Esophagus muscularis mucosa (tissue), 4 donors: ENCODE data around the gene CYP8B1. TPM values are rescaled to one million over a fixed set of nuclear protein-coding genes. Genes with fewer than 3 reads are reported as not detected.

ENCODE experiments used
- DNase-seq: peaks from one replicate; pipeline ENCODE4 v3.0.0-alpha.2; 2017; ENCODE audit errors: extremely low spot score
- H3K27ac ChIP-seq, 4 donors: fragments of 200-600 bp; sonication (generic); replicated peaks in 1 of 4; 1 replicate in 3 of 4; 2 replicates in 1 of 4; pipeline ENCODE4 v1.5.1; 2016 to 2019; ENCODE audit warnings: mild to moderate bottlenecking in 1 of 4
- H3K27me3 ChIP-seq, 4 donors: fragments of 200-600 bp; sonication (generic); one replicate each; pipeline versions ENCODE4 v1.5.1 to v1.6.0; 2016 to 2019
- H3K36me3 ChIP-seq, 4 donors: fragments of 200-600 bp; sonication (generic); one replicate each; pipeline ENCODE4 v1.5.1; 2016 to 2019
- H3K4me1 ChIP-seq, 4 donors: fragments of 200-600 bp; sonication (generic); one replicate each; pipeline ENCODE4 v1.5.1; 2016 to 2019
- H3K4me3 ChIP-seq, 4 donors: fragments of 200-600 bp; sonication (generic); 1 replicate in 2 of 4; 2 replicates in 2 of 4; pipeline ENCODE4 v1.5.1; 2016 to 2019; ENCODE audit warnings: mild to moderate bottlenecking in 4 of 4, moderate library complexity in 1 of 4
- H3K9me3 ChIP-seq, 4 donors: fragments of 200-600 bp; sonication (generic); 1 replicate in 3 of 4; 2 replicates in 1 of 4; pipeline ENCODE4 v1.5.1; 2016 to 2019
- EP300 ChIP-seq: sonication (generic); formaldehyde crosslinking; IDR thresholded peaks from one replicate; pipeline ENCODE4 v1.6.1; 2017; ENCODE audit warnings: antibody characterized with exemption
- POLR2A ChIP-seq: fragments of 450-650 bp; IDR thresholded peaks from one replicate; pipeline ENCODE4 v1.6.1; 2017; ENCODE audit warnings: antibody characterized with exemption, moderate library complexity, mild to moderate bottlenecking, low read depth
- POLR2AphosphoS5 ChIP-seq, 2 donors: sonication (generic); formaldehyde crosslinking; IDR thresholded peaks; one replicate each; pipeline ENCODE4 v1.6.1; 2017; ENCODE audit warnings: antibody characterized with exemption in 2 of 2
- WGBS: methylation state at CpG from one replicate; pipeline ENCODE4 v1.1.5; 2018; 5-methylcytosine and 5-hydroxymethylcytosine counted together
- intact Hi-C: fragments of 100-400 bp; cut with DNase I; formaldehyde crosslinking; loops from one replicate; pipeline ENCODE4 v1.15.1; 2023
- total RNA-seq, 4 donors: library from RNA; depleted of rRNA; stranded (reverse); fragments of >200 nt; gene quantifications; one replicate each; pipeline versions ENCODE4 v1.1.0 to v1.2.1, GENCODE V29; 2016
- TF ChIP-seq, protein P1 (sequence below), 3 experiments: fragments of 200-600 bp in 2 of 3; fragments of 450-650 bp in 1 of 3; sonication (generic) in 2 of 3; IDR thresholded peaks; one replicate each; pipeline ENCODE4 v1.5.1; 2017 to 2019; ENCODE audit warnings: antibody characterized with exemption in 3 of 3, mild to moderate bottlenecking in 2 of 3, moderate library complexity in 1 of 3

The CYP8B1 gene
- total RNA-seq, 4 donors from 2014 or later, result not detected

DNA sequence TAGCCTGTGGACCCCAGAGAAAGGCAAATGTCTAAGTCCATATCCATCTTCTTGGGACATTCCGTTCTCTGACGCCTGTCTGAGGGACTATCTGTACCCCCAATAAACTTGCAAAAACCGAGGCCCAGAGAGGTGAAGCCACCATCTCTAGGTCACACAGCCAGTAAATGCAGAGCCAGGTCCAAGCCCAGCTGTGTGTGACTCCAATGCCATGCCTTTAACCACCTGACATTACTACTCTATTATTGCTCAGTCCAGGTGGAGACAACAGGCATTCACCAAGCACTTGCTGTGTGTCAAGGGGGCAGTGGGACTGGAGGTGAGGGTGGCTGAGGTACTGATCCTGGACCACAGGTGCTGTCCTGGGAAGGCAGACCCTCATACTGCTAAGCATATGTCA is 25.4 kb downstream of the CYP8B1 start:
- no peaks in the 10 kb centered on the region for H3K9me3 ChIP-seq
- peaks cover 19 to 39% (median 37%) of the 10 kb centered on the region in 4 donors for H3K4me1 ChIP-seq
- 96% methylated on average over 3 of the region's 3 CpGs for WGBS
- H3K27ac ChIP-seq, result no peak overlapping the region
- no peaks in the 10 kb centered on the region for H3K27me3 ChIP-seq
- H3K4me3 ChIP-seq, result no peak overlapping the region
- no peaks in the 10 kb centered on the region for H3K36me3 ChIP-seq
- no peak for DNase-seq
- intact Hi-C loops, result no loop called here
- no peak for TF ChIP-seq POLR2A
- TF ChIP-seq, protein P1, sequence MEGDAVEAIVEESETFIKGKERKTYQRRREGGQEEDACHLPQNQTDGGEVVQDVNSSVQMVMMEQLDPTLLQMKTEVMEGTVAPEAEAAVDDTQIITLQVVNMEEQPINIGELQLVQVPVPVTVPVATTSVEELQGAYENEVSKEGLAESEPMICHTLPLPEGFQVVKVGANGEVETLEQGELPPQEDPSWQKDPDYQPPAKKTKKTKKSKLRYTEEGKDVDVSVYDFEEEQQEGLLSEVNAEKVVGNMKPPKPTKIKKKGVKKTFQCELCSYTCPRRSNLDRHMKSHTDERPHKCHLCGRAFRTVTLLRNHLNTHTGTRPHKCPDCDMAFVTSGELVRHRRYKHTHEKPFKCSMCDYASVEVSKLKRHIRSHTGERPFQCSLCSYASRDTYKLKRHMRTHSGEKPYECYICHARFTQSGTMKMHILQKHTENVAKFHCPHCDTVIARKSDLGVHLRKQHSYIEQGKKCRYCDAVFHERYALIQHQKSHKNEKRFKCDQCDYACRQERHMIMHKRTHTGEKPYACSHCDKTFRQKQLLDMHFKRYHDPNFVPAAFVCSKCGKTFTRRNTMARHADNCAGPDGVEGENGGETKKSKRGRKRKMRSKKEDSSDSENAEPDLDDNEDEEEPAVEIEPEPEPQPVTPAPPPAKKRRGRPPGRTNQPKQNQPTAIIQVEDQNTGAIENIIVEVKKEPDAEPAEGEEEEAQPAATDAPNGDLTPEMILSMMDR (IDR thresholded peaks at IDR 0.05), result no peak
- TF ChIP-seq EP300, result no peak
- no peak for TF ChIP-seq POLR2AphosphoS5 (IDR thresholded peaks at IDR 0.05)

DNA sequence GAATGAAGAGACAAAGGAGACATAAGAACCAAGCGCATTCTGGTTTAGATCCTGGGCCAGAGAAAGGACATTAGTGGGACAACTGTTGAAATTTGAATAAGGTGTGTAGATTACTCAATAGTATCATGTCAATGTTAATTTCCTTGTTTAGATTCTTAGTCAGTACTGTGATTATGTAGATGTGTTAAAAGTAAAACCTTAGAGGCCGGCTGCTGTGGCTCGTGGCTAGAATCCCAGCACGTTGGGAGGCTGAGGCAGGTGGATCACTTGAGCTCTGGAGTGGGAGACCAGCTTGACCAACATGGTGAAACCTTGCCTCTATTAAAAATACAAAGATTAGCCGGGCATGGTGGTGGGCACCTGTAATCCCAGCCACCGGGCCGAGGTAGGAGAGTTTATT is 26.7 kb downstream of the CYP8B1 start:
- peaks cover 19 to 52% (median 49%) of the 10 kb centered on the region in 4 donors for H3K4me1 ChIP-seq
- no peaks in the 10 kb centered on the region for H3K27me3 ChIP-seq
- TF ChIP-seq POLR2AphosphoS5 (IDR thresholded peaks at IDR 0.05), result no peak
- TF ChIP-seq, protein P1 (IDR thresholded peaks at IDR 0.05), result no peak
- no peaks in the 10 kb centered on the region for H3K36me3 ChIP-seq
- intact Hi-C loops, result no loop called here
- no peaks in the 10 kb centered on the region for H3K9me3 ChIP-seq
- H3K27ac ChIP-seq, result no peak overlapping the region
- 99% methylated on average over 7 of the region's 7 CpGs for WGBS
- no peak overlapping the region for H3K4me3 ChIP-seq
- DNase-seq, result no peak

DNA sequence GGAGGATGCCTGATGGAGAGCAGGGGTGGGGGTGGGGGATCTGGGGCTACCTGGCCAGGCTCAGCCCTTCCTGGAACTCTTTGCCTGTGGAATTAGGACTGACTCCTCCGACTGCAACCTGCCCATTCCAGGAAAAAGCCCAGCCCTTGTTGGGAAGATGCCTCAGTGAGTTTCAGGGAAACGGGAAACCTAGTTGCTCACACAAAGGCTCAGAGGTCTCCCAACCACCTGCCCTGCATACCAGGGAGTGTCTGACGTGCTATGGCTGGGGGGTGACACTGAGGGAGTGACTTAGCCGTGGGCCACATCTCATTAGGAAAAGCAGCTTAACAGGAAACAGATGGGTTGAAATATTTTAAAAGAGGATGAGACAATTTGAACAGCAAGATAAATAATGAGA is 27.9 kb downstream of the CYP8B1 start:
- Histone ChIP-seq H3K9me3 (no peaks in the 10 kb centered on the region), H3K4me1 (peaks cover 27 to 64% (median 58%) of the 10 kb centered on the region in 4 donors), H3K27ac (peak overlapping the region; percentile 67 to 82 (median 75)), H3K36me3 (no peaks in the 10 kb centered on the region), H3K27me3 (no peaks in the 10 kb centered on the region), H3K4me3 (no peak overlapping the region)
- 55% methylated on average over 4 of the region's 4 CpGs for WGBS
- intact Hi-C loops, result no loop called here
- TF ChIP-seq EP300 (peak; percentile 33), POLR2AphosphoS5 (IDR thresholded peaks at IDR 0.05) (peak in 1 of 2 donors; percentile 5), POLR2A (no peak)
- DNase-seq, result no peak

DNA sequence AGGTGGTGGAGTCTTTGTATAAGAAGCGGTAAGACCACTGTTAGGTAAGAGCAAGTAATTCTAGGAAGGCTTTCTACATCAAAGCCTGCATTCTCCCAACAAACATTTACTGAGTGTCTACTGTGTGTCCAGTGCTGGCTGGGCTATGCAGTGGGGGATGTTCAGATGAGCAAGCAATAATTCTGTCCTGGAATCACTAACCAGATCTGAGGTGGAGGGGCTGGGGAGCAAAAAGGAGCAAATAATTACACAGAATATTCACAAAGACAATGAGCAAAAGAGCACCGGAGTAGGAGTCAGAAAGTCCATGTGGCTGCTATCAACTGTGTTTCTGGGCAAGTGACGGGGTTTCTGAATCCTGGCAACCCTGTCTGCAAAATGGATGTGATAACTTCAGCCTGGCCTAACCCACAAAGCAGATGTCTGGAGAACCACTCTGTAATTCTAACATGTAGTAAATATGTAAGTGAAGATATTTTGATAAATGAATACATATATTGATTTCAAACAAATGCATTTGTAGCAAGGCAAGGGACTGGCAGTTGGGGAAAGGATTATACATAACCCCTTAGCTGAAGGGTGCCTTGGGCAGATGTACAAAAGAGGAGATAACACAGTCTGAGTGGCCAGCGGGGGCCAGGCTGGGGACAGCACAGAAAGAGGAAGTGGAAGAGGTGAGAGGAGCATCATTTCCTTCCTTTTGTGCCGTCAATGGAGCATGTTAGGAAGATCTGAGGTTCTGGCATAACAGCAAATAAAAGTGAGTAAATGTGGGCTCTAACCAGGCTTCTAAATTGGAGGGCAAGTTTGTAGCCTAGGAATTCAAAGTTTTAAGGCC is 28.8 kb downstream of the CYP8B1 start:
- intact Hi-C loops, result no loop called here
- peaks cover 22 to 73% (median 60%) of the 10 kb centered on the region in 4 donors for H3K4me1 ChIP-seq
- DNase-seq, result no peak
- TF ChIP-seq POLR2A (no peak), POLR2AphosphoS5 (IDR thresholded peaks at IDR 0.05) (peak in 1 of 2 donors; percentile 3)
- H3K36me3 ChIP-seq, result no peaks in the 10 kb centered on the region
- no peaks in the 10 kb centered on the region for H3K9me3 ChIP-seq
- H3K27me3 ChIP-seq, result no peaks in the 10 kb centered on the region
- WGBS, result 40% methylated on average over 5 of the region's 5 CpGs
- H3K4me3 ChIP-seq, result no peak overlapping the region
- H3K27ac ChIP-seq, result peak overlapping the region; percentile 67 to 82 (median 75)

DNA sequence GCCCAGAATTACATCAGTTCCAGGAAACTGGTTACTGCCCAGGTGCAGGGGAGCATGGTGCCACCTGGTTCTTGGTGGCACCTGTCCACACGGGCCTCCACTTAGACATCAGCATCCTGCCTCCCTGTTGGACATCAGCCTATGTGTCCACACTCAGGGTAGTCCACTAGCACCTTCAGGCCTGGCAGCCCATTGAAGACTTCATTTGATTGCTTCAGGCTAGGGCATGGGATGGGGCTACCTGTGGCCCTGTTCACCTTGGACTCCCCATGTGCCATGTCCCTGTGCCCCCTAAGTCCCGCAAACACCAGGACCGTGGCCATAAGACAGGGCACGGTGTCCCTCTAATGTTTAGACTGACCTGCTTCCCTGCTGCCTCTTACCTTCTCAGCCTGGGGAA is 30.9 kb downstream of the CYP8B1 start:
- TF ChIP-seq POLR2AphosphoS5 (IDR thresholded peaks at IDR 0.05), result no peak
- TF ChIP-seq, protein P1 (IDR thresholded peaks at IDR 0.05), result no peak
- TF ChIP-seq EP300, result no peak
- no peak for TF ChIP-seq POLR2A
- Histone ChIP-seq H3K36me3 (no peaks in the 10 kb centered on the region), H3K9me3 (no peaks in the 10 kb centered on the region), H3K4me1 (peaks cover 22 to 81% (median 74%) of the 10 kb centered on the region in 4 donors), H3K4me3 (no peak overlapping the region), H3K27me3 (no peaks in the 10 kb centered on the region), H3K27ac (peak overlapping the region; percentile 67 to 82 (median 75))
- intact Hi-C loops, result no loop called here
- WGBS, result 66% methylated on average over 4 of the region's 4 CpGs
- DNase-seq, result no peak

DNA sequence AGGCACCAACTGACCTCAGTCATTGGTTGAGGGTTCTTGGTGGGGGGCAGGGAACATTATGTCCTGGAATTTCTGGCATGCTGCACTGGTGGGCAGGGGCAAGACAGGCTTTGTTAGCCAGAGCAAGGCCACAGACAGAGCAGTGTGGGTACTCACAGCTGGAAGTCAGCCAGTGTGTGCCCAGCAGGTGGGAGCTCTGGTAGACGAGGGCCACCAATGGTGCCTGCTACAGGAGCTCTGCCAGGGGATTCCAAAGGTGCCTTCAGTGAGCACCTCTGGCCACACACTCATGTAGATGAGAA is 31.3 kb downstream of the CYP8B1 start:
- no peaks in the 10 kb centered on the region for H3K36me3 ChIP-seq
- peaks cover 22 to 86% (median 79%) of the 10 kb centered on the region in 4 donors for H3K4me1 ChIP-seq
- no peaks in the 10 kb centered on the region for H3K9me3 ChIP-seq
- intact Hi-C loops, result no loop called here
- TF ChIP-seq EP300 (no peak), POLR2A (no peak), POLR2AphosphoS5 (IDR thresholded peaks at IDR 0.05) (no peak)
- 86% methylated on average over 1 of the region's 1 CpG for WGBS
- H3K27me3 ChIP-seq, result no peaks in the 10 kb centered on the region
- H3K27ac ChIP-seq, result peak overlapping the region; percentile 67 to 82 (median 75)
- no peak for DNase-seq
- H3K4me3 ChIP-seq, result peak overlapping the region in 1 of 4 donors; percentile 40
